Measurements from ENCODE around the gene C19orf73. TPM values are rescaled to one million over a fixed set of nuclear protein-coding genes. Genes with fewer than 3 reads are reported as not detected.

The C19orf73 gene
- total and polyA plus RNA-seq, 9 of the 15 experiments (the other 6 are each of a cell fraction or from before 2014, with no cell fraction given) = 0.08 to 7.4 (median 1.4) TPM

GRCh38 chr19:49128545-49129237 lies 9.7 kb upstream of the C19orf73 start (continued):
- no peak for TF ChIP-seq ZMIZ1 (IDR thresholded peaks at IDR 0.05; ENCODE audit: low read depth in 2 of 2, low read length in 2 of 2)
- no peak for TF ChIP-seq IRF1 (CRISPR knock-in tag; IDR thresholded peaks at IDR 0.05; ENCODE audit: borderline replicate concordance)
- TF ChIP-seq TAF9B (IDR thresholded peaks at IDR 0.05; ENCODE audit: partially characterized antibody) = no peak
- TF ChIP-seq SP1 (CRISPR knock-in tag; IDR thresholded peaks at IDR 0.05) = no peak
- TF ChIP-seq BMI1 (IDR thresholded peaks at IDR 0.05; ENCODE audit: low read length) = no peak
- 0 out of 2 replicates have a peak, but pooled peaks have one; percentile 42 for TF ChIP-seq CCAR2 (IDR thresholded peaks at IDR 0.05; ENCODE audit: low read depth, low read length)
- peak; percentile 18; the same call in 1 of the 2 replicates for TF ChIP-seq MAX (CRISPR knock-in tag; IDR thresholded peaks at IDR 0.05)
- no peak for TF ChIP-seq CHCHD3 (CRISPR knock-in tag; IDR thresholded peaks at IDR 0.05)
- peak; percentile 87 for TF ChIP-seq ZNF512 (tag; IDR thresholded peaks at IDR 0.05)
- no peak for TF ChIP-seq ZBTB5 (IDR thresholded peaks at IDR 0.05)
- TF ChIP-seq POLR2AphosphoS5 (IDR thresholded peaks at IDR 0.05; ENCODE audit: control insufficient read depth, insufficient read depth, low read depth, low read length) = no peak
- no peak for TF ChIP-seq ZNF644 (tag; IDR thresholded peaks at IDR 0.05; ENCODE audit: low read depth)
- TF ChIP-seq STAG1 (CRISPR knock-in tag; IDR thresholded peaks at IDR 0.05; ENCODE audit: borderline replicate concordance) = no peak
- no peak for TF ChIP-seq CREB5 (CRISPR knock-in tag; IDR thresholded peaks at IDR 0.05)
- TF ChIP-seq FOXA3 (CRISPR knock-in tag; conservative IDR thresholded peaks at IDR 0.05 in 1 of 2, IDR thresholded peaks at IDR 0.05 in 1 of 2) = peak in 1 of 2 experiments; percentile 74; a peak in 1 of 4 replicates

All from K562 (cell line).